NCI-H1048 (cell line): ENCODE measurements around the gene CNEP1R1.

Experiments used
- DNase-seq: peaks from one replicate; lab custom pipeline; 2025; lab: John Stamatoyannopoulos, UW

CNEP1R1 gene

GRCh38 chr16:50017553-50017952 is 7.5 kb upstream of the CNEP1R1 start:
- no peak for DNase-seq

- DNase-seq, result no peak
Measured at GRCh38 chr16:50021544-50021943, 3.5 kb upstream of the CNEP1R1 start.

GRCh38 chr16:50023641-50024040 is 1.4 kb upstream of the CNEP1R1 start:
- DNase-seq, result no peak

GRCh38 chr16:50024207-50024606 is 818 bp upstream of the CNEP1R1 start:
- DNase-seq, result no peak

GRCh38 chr16:50025537-50025931 is 509 bp downstream of the CNEP1R1 start:
- no peak for DNase-seq

GRCh38 chr16:50027829-50028228 is 2.8 kb downstream of the CNEP1R1 start:
- no peak for DNase-seq

GRCh38 chr16:50035468-50035992 is 10.5 kb downstream of the CNEP1R1 start:
- DNase-seq, result no peak

- DNase-seq, result no peak
Measured at GRCh38 chr16:50036426-50036825, 11.4 kb downstream of the CNEP1R1 start.

- DNase-seq, result no peak
Measured at GRCh38 chr16:50037662-50038220, 12.7 kb downstream of the CNEP1R1 start.

- no peak for DNase-seq
Measured at GRCh38 chr16:50038286-50038685, 13.3 kb downstream of the CNEP1R1 start.

- DNase-seq, result no peak
Measured at GRCh38 chr16:50038756-50039529, 13.9 kb downstream of the CNEP1R1 start.

GRCh38 chr16:50040018-50040417 is 15.0 kb downstream of the CNEP1R1 start:
- DNase-seq, result no peak

GRCh38 chr16:50040710-50041109 is 15.7 kb downstream of the CNEP1R1 start:
- no peak for DNase-seq

- DNase-seq, result no peak
Measured at GRCh38 chr16:50043358-50043757, 18.3 kb downstream of the CNEP1R1 start.

- no peak for DNase-seq
Measured at GRCh38 chr16:50045412-50045811, 20.4 kb downstream of the CNEP1R1 start.

GRCh38 chr16:50046853-50047252 is 21.8 kb downstream of the CNEP1R1 start:
- no peak for DNase-seq

GRCh38 chr16:50047864-50048263 is 22.8 kb downstream of the CNEP1R1 start:
- DNase-seq, result no peak

- DNase-seq, result no peak
Measured at GRCh38 chr16:50050802-50051201, 25.8 kb downstream of the CNEP1R1 start.

- DNase-seq, result no peak
Measured at GRCh38 chr16:50056226-50056625, 31.2 kb downstream of the CNEP1R1 start.

GRCh38 chr16:50058091-50058771 is 33.2 kb downstream of the CNEP1R1 start:
- DNase-seq, result no peak

- no peak for DNase-seq
Measured at GRCh38 chr16:50059111-50059510, 34.1 kb downstream of the CNEP1R1 start.

GRCh38 chr16:50059669-50060068 is 34.6 kb downstream of the CNEP1R1 start:
- no peak for DNase-seq

GRCh38 chr16:50061326-50061725 is 36.3 kb downstream of the CNEP1R1 start:
- no peak for DNase-seq
